GM18517 (cell line): ENCODE results near the gene OR5K1.

Source experiments
- ATAC-seq: cut with Tn5 transposase; IDR thresholded peaks from one replicate; pipeline ENCODE4 v1.9.1; 2021; ENCODE audit warnings: mild to moderate bottlenecking, moderate library complexity; ENCODE audit not compliant: unreplicated experiment

Gene OR5K1

GRCh38 chr3:98462901-98463300 lies at the start of gene OR5K1:
Gene OR5K1 (plus strand): TSS chr3:98463201. CDS start chr3:98469577, 6,376 bp downstream.
- no peak for ATAC-seq

GRCh38 chr3:98432575-98432974 lies 30.4 kb upstream of the OR5K1 start:
- no peak for ATAC-seq

GRCh38 chr3:98433764-98434163 lies 29.2 kb upstream of the OR5K1 start:
- no peak for ATAC-seq

- no peak for ATAC-seq
Observed at GRCh38 chr3:98434412-98434811, 28.6 kb upstream of the OR5K1 start.

GRCh38 chr3:98440283-98440682 lies 22.7 kb upstream of the OR5K1 start:
- ATAC-seq, result no peak

- ATAC-seq, result peak; percentile 92
Observed at GRCh38 chr3:98445949-98446406, 17.0 kb upstream of the OR5K1 start.

GRCh38 chr3:98449606-98450193 lies 13.3 kb upstream of the OR5K1 start:
- no peak for ATAC-seq

- ATAC-seq, result no peak
Observed at GRCh38 chr3:98450372-98450771, 12.6 kb upstream of the OR5K1 start.

GRCh38 chr3:98453827-98454226 lies 9.2 kb upstream of the OR5K1 start:
- ATAC-seq, result no peak

GRCh38 chr3:98454929-98455328 lies 8.1 kb upstream of the OR5K1 start:
- no peak for ATAC-seq

GRCh38 chr3:98457543-98457942 lies 5.5 kb upstream of the OR5K1 start:
- ATAC-seq, result no peak

- no peak for ATAC-seq
Observed at GRCh38 chr3:98460220-98460619, 2.8 kb upstream of the OR5K1 start.

- no peak for ATAC-seq
Observed at GRCh38 chr3:98482717-98483482, 19.9 kb downstream of the OR5K1 start.

GRCh38 chr3:98483626-98484025 lies 20.6 kb downstream of the OR5K1 start:
- ATAC-seq, result no peak

GRCh38 chr3:98497381-98497780 lies 34.4 kb downstream of the OR5K1 start, which contains the start of gene OR5K2:
Gene OR5K2 (plus strand): TSS chr3:98497681. CDS start chr3:98497681, 0 bp downstream.
- no peak for ATAC-seq

- ATAC-seq, result no peak
Observed at GRCh38 chr3:98500019-98500418, 37.0 kb downstream of the OR5K1 start.

- ATAC-seq, result no peak
Observed at GRCh38 chr3:98501270-98501669, 38.3 kb downstream of the OR5K1 start.

GRCh38 chr3:98501863-98502576 lies 39.0 kb downstream of the OR5K1 start:
- ATAC-seq, result no peak

GRCh38 chr3:98504539-98504938 lies 41.5 kb downstream of the OR5K1 start:
- no peak for ATAC-seq

- ATAC-seq, result no peak
Observed at GRCh38 chr3:98508582-98508981, 45.6 kb downstream of the OR5K1 start.

GRCh38 chr3:98512576-98512975 lies 49.6 kb downstream of the OR5K1 start:
- ATAC-seq, result no peak

GRCh38 chr3:98513091-98513511 lies 50.1 kb downstream of the OR5K1 start:
- ATAC-seq, result no peak
